ENCODE data around the gene ABCD1. TPM values are rescaled to one million over a fixed set of nuclear protein-coding genes. Genes with fewer than 3 reads are reported as not detected.

Gene ABCD1
- total and polyA plus RNA-seq, 9 of the 15 experiments (the other 6 are each of a cell fraction or from before 2014, with no cell fraction given): 0.07 to 6.9 (median 2.2) TPM

GRCh38 chrX:153708415-153708814 lies 16.2 kb upstream of the ABCD1 start (continued):
- TF ChIP-seq FOXP4 (CRISPR knock-in tag; IDR thresholded peaks at IDR 0.05; ENCODE audit: borderline replicate concordance) (no peak), ZKSCAN8 (CRISPR knock-in tag; IDR thresholded peaks at IDR 0.05) (0 out of 2 replicates have a peak, but pooled peaks have one; percentile 44), MTF1 (CRISPR knock-in tag; IDR thresholded peaks at IDR 0.05; ENCODE audit: borderline replicate concordance) (no peak), ZNF699 (CRISPR knock-in tag; IDR thresholded peaks at IDR 0.05; ENCODE audit: insufficient replicate concordance) (no peak), MTA2 (IDR thresholded peaks at IDR 0.05; ENCODE audit: low read depth) (no peak), ZNF76 (CRISPR knock-in tag; IDR thresholded peaks at IDR 0.05; ENCODE audit: borderline replicate concordance) (no peak), ELF1 (tag; IDR thresholded peaks at IDR 0.05) (no peak), MAFK (IDR thresholded peaks at IDR 0.05; ENCODE audit: low read length) (no peak), PRMT5 (CRISPR knock-in tag; IDR thresholded peaks at IDR 0.05) (no peak), CCNT2 (IDR thresholded peaks at IDR 0.05; ENCODE audit: borderline replicate concordance, extremely low read depth, insufficient read length, low read depth, low read length) (no peak), BHLHE40 (IDR thresholded peaks at IDR 0.05; ENCODE audit: low read length) (peak; percentile 74; the same call in 1 of the 2 replicates), TAF1 (IDR thresholded peaks at IDR 0.05; ENCODE audit: control insufficient read depth, extremely low read depth, insufficient read depth, low read length, severe bottlenecking) (no peak), PCBP1 (IDR thresholded peaks at IDR 0.05; ENCODE audit: low read depth, low read length, poor library complexity, severe bottlenecking) (no peak), HINFP (tag; conservative IDR thresholded peaks at IDR 0.05; ENCODE audit: low read depth) (no peak), MYBL2 (IDR thresholded peaks at IDR 0.05; ENCODE audit: low read depth) (no peak), MYBL2 (CRISPR knock-in tag; IDR thresholded peaks at IDR 0.05; ENCODE audit: borderline replicate concordance) (no peak), STAT5A (IDR thresholded peaks at IDR 0.05; ENCODE audit: borderline replicate concordance, low read length) (no peak), FOXK2 (conservative IDR thresholded peaks at IDR 0.05 in 1 of 2, IDR thresholded peaks at IDR 0.05 in 1 of 2; ENCODE audit: low read depth in 2 of 2) (no peak), FOXK1 (CRISPR knock-in tag; IDR thresholded peaks at IDR 0.05; ENCODE audit: borderline replicate concordance) (0 out of 2 replicates have a peak, but pooled peaks have one; percentile 28), HEY1 (CRISPR knock-in tag; IDR thresholded peaks at IDR 0.05; ENCODE audit: borderline replicate concordance) (no peak)
- TF ChIP-seq, protein P1, sequence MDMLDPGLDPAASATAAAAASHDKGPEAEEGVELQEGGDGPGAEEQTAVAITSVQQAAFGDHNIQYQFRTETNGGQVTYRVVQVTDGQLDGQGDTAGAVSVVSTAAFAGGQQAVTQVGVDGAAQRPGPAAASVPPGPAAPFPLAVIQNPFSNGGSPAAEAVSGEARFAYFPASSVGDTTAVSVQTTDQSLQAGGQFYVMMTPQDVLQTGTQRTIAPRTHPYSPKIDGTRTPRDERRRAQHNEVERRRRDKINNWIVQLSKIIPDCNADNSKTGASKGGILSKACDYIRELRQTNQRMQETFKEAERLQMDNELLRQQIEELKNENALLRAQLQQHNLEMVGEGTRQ (CRISPR knock-in tag; IDR thresholded peaks at IDR 0.05): peak; percentile 50
- TF ChIP-seq, protein P2, sequence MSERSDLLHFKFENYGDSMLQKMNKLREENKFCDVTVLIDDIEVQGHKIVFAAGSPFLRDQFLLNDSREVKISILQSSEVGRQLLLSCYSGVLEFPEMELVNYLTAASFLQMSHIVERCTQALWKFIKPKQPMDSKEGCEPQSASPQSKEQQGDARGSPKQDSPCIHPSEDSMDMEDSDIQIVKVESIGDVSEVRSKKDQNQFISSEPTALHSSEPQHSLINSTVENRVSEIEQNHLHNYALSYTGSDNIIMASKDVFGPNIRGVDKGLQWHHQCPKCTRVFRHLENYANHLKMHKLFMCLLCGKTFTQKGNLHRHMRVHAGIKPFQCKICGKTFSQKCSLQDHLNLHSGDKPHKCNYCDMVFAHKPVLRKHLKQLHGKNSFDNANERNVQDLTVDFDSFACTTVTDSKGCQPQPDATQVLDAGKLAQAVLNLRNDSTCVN (CRISPR knock-in tag; IDR thresholded peaks at IDR 0.05): no peak
